Measurements from ENCODE around the gene F2.

DNA sequence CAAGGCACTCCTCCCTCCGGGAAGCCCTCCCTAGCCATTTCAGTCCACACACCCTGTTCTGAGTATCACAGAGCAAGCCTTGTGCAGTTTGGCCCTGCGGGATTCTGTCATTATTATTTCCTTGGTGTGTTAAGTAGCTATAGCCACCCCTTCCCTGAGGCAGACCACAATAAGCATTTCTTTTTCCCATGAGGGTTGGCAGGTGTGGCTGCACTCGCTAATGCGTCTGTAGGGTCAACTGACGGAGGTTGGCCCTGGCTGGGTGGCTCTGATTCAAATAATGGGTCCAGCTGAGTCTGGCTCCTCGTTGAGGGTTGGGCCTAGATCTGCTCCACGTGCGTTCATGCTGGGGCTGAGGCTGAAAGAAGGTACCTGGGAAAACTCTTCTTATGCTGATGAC lies 5.1 kb downstream of the F2 start:
- TF ChIP-seq CTCF (IDR thresholded peaks at IDR 0.05) (no peak), POLR2A (IDR thresholded peaks at IDR 0.05) (no peak), EP300 (IDR thresholded peaks at IDR 0.05) (no peak)

All from tibial nerve (tissue), 4 donors.